HG03108 (cell line): ENCODE results near the gene DNAAF1.
"Not testable (repeated sequence)": the region's sequence is repeated elsewhere in the genome, so short reads cannot be mapped to it uniquely, and the experiment has no call there.

Experiments
- ATAC-seq: cut with Tn5 transposase; IDR thresholded peaks from one replicate; pipeline ENCODE4 v1.9.1; 2021; ENCODE audit warnings: moderate library complexity; ENCODE audit not compliant: unreplicated experiment

DNAAF1 gene

GRCh38 chr16:84144859-84145639 lies at the start of gene DNAAF1, which contains the start of gene HSDL1:
Gene DNAAF1 (plus strand): TSS chr16:84145308. CDS start chr16:84145441, 133 bp downstream.
Gene HSDL1 (minus strand): TSS chr16:84145177. CDS start chr16:84131321, 13,856 bp downstream.
- ATAC-seq: peak; percentile 86

- ATAC-seq: no peak
Measured at GRCh38 chr16:84095466-84095865, 49.6 kb upstream of the DNAAF1 start.

- no peak for ATAC-seq
Measured at GRCh38 chr16:84096447-84097005, 48.6 kb upstream of the DNAAF1 start.

DNA sequence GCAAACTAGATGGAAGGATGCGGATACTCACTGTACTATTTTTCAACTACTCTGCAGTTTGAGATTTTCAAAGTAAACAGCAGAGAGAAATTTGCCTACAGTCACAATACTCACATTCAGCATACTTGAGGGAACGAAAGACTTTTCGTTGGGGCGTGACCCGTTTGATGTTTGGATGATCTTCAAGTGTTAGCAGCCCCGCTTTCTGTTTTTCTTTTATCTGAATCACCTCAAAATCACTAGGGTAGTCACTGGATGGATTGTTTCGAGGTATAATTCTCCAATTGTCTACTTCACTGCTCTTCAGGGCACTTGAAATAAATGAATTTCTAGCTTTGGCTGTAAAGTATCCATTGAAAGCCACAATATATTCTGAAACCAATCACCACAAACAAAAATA lies 46.2 kb upstream of the DNAAF1 start:
- ATAC-seq: no peak

GRCh38 chr16:84103678-84104077 lies 41.4 kb upstream of the DNAAF1 start:
- ATAC-seq: no peak

GRCh38 chr16:84104231-84104630 lies 40.9 kb upstream of the DNAAF1 start:
- no peak for ATAC-seq

- ATAC-seq: no peak
Measured at GRCh38 chr16:84105301-84105815, 39.8 kb upstream of the DNAAF1 start.

DNA sequence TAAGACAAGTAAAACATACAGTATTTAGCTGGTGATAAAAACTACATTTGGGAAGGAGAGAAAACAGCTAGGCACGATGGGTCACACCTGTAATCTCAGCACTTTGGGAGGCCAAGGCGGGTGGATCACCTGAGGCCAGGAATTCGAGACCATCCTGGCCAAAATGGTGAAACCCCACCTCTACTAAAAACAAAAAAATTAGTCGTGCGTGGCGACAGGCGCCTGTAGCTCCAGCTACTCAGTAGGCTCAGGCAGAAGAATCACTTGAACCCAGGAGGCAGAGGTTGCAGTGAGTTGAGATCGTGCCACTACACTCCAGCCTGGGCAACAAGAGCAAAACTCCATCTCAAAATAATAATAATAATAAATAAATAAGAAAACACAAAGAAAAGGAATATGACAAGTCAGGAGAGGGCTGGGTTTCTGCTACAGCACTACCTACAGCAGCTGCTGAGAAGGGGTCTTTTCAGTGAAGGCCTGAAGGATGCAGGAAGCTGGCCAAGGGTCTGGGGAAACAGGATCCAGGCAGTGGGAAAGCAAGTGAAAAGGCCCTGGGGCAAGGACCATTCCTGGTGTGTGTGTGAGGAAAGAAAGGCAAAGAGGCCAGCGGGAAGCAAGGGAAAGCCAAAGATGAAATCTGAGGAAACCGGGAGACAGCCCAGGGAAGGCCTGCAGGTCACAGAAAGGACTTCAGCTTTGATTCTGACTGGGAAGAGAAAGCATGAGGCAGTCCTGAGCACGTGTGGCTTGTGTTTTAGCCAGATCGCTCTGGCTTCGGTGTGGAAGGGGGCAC lies 39.0 kb upstream of the DNAAF1 start:
- ATAC-seq: no peak

- no peak for ATAC-seq
Measured at GRCh38 chr16:84107921-84108320, 37.2 kb upstream of the DNAAF1 start.

DNA sequence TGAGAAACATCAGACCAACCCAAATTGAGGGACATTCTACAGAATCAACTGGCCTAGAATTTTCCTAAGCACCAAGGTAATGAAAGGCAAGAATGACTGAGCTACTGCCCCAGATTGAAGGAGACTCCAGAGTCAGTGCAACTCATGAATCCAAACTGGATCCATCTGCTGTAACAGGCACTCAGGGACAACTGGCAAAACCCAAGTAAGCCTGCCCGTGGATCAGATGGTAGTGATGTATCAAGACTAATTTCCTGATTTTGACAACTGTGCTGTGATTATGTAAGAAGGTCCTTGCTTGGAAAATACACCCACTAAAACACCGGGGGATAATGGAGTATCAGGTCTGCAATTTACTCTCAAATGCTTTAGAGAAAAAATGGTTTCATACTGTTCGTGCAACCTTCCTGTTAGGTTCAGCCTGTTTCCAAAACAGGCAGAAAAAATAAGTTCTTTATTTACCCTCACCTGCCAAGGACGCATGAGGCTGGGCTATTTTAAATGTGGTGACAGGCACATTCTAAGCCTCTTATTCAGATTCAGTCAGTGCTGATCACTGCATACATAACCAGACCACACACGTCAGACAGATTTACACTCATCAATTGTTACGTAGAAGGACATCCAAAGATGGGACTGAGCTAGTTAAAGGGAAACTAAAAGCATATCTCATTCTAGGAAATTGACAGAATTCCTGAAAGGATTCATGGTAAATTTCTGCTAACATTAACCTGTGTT lies 35.3 kb upstream of the DNAAF1 start:
- ATAC-seq: no peak

- ATAC-seq: no peak
Measured at GRCh38 chr16:84110527-84110926, 34.6 kb upstream of the DNAAF1 start.

- no peak for ATAC-seq
Measured at GRCh38 chr16:84111525-84111924, 33.6 kb upstream of the DNAAF1 start.

- ATAC-seq: not testable (repeated sequence)
Measured at GRCh38 chr16:84111949-84112348, 33.2 kb upstream of the DNAAF1 start.

DNA sequence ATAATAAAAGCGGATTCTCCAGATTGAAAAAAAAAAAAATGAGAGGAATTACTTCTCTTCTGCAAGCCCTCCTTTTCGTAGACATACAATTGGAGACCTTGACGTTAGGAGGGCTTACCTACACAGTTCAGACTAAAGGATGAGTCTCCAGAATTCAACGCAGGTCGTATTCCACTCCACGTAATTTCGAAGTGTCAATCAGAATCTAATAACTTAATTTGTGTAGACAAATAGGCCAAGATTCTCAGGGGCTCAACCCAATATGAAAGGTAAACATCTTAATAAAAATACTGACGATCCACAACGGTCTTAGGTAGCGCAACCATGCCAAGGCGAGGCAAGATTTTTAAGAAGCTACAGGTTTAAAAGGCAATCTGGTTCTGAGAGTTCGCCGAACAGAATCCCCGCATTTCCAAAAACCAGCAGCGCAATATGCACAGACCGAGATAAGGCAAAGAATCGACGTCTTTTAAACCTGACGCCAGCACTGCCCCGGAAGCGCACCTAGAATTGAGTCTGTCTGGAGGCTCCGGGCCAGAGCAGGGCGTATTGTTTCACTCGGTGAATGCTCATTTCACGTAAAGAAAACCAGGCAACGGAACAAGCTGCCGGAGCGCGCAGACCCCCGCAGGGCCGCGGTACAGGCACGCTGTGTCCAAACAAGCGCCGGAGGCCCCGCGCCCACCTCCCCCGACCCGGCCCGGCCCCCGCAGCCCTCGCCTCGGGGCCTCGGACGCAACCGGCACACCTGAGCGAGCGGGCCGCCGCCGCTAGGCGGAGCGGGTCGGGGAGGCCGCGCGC lies 29.0 kb upstream of the DNAAF1 start:
- peak; percentile 21 for ATAC-seq

DNA sequence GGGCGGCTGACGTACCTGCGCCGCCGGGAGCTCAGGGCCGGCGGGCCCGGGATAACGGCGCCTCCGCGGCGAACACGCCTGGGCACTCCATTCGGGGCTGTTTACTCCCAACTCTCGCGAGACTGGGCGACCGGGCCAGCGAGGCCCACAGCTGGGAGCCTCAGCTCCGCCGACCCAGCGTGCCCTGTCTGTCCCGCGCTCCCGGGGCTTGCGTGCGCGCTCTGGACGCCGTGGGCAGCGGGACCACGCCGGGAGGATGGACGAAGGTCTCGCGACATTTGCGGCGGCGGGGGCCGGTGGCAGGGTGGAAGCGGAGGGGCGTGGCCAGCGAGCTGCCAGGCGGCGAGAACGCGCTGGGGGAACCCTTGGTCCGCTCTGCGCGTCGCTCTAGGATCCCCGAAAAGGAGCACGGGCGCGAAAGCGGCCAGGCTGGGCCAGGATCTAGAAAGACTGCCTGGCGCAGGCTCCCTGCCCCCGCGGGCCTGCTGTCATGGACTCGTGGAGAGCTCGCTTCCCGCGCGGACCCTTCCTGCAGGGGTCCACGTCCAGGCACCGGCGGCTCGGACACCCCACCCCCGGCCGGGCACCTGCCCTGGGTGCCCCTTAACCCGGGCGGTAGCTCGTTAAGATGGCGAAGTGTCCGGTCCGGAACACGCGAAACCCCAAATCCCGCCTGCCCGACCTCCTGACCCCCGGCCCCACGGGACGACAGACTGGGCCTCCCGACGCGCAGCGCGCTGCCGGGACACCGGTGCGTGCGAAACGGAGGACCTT lies 28.2 kb upstream of the DNAAF1 start, which contains the start of gene MBTPS1:
MBTPS1 (minus strand) TSS at position 223 of the 774 bp plus-strand sequence. CDS start 15,159 bp downstream, outside the sequence.
- peak; percentile 94 for ATAC-seq

DNA sequence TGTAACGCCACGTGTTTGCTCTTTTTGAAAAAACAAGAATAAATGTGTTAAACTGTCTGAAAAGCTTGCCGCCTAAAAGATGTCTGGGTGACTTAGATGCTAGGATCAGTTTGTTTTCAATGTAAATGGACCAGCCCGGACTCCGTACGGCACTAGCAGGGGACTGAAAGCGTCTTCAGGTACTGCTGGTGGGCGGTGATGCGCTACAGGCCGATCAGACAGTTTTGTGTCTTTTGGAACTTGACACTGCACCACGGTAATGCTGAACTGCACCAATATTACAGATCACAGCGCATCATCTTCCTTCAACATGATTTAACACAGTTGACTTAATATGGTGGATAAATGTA lies 27.6 kb upstream of the DNAAF1 start:
- ATAC-seq: no peak

DNA sequence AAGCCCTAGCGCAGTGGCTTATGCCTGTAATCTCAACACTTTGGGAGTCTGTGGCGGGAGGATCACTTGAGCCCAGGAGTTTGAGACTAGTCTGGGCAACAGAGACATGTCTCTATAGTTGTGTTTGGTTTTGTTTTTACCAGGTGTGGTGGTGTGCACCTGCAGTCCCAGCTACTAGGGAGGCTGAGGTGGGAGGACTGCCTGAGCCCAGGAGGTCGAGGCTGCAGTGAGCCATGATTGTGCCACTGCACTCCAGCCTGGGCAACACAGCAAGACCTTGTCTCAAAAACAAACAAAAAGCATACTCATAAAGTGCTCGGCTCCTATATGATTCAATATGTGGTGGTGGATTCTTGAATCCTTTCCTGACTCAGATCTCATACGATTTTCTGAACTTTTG lies 26.8 kb upstream of the DNAAF1 start:
- ATAC-seq: not testable (repeated sequence)

- ATAC-seq: no peak
Measured at GRCh38 chr16:84119368-84119767, 25.7 kb upstream of the DNAAF1 start.

GRCh38 chr16:84120023-84120422 lies 25.1 kb upstream of the DNAAF1 start:
- no peak for ATAC-seq
